ENCODE data around the gene LY6G6F. TPM values are rescaled to one million over a fixed set of nuclear protein-coding genes. Genes with fewer than 3 reads are reported as not detected.

The LY6G6F gene
- total and polyA plus RNA-seq, 12 donors, result not detected

GRCh38 chr6:31728767-31729514 lies 22.3 kb downstream of the LY6G6F start, which contains the start of gene DDAH2:
Gene DDAH2 (minus strand): TSS chr6:31729299. CDS start chr6:31729161, 138 bp downstream.
- Histone ChIP-seq H3K27ac (peak within 1 kb of the TSS; percentile 93 to 97 (median 94)), H3K36me3 (peaks cover 0 to 73% (median 44%) of the 10 kb centered on the region in 9 donors), H3K9me3 (no peaks in the 10 kb centered on the region), H3K4me1 (peaks cover 10 to 76% (median 46%) of the 10 kb centered on the region in 9 donors), H3K4me3 (peak within 1 kb of the TSS; percentile 66 to 95 (median 78)), H3K27me3 (no peaks in the 10 kb centered on the region)
- TF ChIP-seq, protein P1, sequence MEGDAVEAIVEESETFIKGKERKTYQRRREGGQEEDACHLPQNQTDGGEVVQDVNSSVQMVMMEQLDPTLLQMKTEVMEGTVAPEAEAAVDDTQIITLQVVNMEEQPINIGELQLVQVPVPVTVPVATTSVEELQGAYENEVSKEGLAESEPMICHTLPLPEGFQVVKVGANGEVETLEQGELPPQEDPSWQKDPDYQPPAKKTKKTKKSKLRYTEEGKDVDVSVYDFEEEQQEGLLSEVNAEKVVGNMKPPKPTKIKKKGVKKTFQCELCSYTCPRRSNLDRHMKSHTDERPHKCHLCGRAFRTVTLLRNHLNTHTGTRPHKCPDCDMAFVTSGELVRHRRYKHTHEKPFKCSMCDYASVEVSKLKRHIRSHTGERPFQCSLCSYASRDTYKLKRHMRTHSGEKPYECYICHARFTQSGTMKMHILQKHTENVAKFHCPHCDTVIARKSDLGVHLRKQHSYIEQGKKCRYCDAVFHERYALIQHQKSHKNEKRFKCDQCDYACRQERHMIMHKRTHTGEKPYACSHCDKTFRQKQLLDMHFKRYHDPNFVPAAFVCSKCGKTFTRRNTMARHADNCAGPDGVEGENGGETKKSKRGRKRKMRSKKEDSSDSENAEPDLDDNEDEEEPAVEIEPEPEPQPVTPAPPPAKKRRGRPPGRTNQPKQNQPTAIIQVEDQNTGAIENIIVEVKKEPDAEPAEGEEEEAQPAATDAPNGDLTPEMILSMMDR (IDR thresholded peaks at IDR 0.05), result peak in 3 of 9 donors; percentile 34 to 77 (median 67)
- intact Hi-C loops (cut with DNase I), result loop anchor here in 6 of 10 donors (1.0 to 5.0 kb wide), 5 partner anchors 28 to 103 kb away; partner anchors contain the start of genes LY6G5C (in 1 of the 6) and VARS1 (in 1 of the 6)
- WGBS, 2 donors, result 11 to 18% methylated on average over 36 of the region's 36 CpGs
- ATAC-seq (peak; percentile 25 to 51 (median 44)), DNase-seq (peak in 1 of 2 donors; percentile 32)

GRCh38 chr6:31729515-31729978 lies 22.9 kb downstream of the LY6G6F start:
- Histone ChIP-seq H3K4me1 (peaks cover 12 to 82% (median 52%) of the 10 kb centered on the region in 9 donors), H3K27me3 (no peaks in the 10 kb centered on the region), H3K4me3 (peak overlapping the region; percentile 66 to 95 (median 78)), H3K27ac (peak overlapping the region; percentile 93 to 97 (median 94)), H3K36me3 (peaks cover 0 to 80% (median 46%) of the 10 kb centered on the region in 9 donors), H3K9me3 (no peaks in the 10 kb centered on the region)
- ATAC-seq (peak; percentile 84 to 92 (median 90)), DNase-seq (peak; percentile 92 to 94)
- TF ChIP-seq, protein P1 (IDR thresholded peaks at IDR 0.05), result peak in 6 of 9 donors; percentile 46 to 82 (median 67)
- intact Hi-C loops (cut with DNase I), result loop anchor here in 6 of 10 donors (1.0 to 5.0 kb wide), 5 partner anchors 28 to 103 kb away; partner anchors contain the start of genes LY6G5C (in 1 of the 6) and VARS1 (in 1 of the 6)
- 1% methylated on average over 29 of the region's 29 CpGs for WGBS, 2 donors

GRCh38 chr6:31729979-31730630 lies 23.4 kb downstream of the LY6G6F start:
- Histone ChIP-seq H3K4me3 (peak overlapping the region; percentile 66 to 95 (median 78)), H3K36me3 (peaks cover 0 to 77% (median 46%) of the 10 kb centered on the region in 9 donors), H3K4me1 (peaks cover 12 to 84% (median 57%) of the 10 kb centered on the region in 9 donors), H3K9me3 (no peaks in the 10 kb centered on the region), H3K27ac (peak overlapping the region; percentile 93 to 97 (median 94)), H3K27me3 (no peaks in the 10 kb centered on the region)
- WGBS, 2 donors, result 2% methylated on average over 46 of the region's 46 CpGs
- ATAC-seq (peak; percentile 81 to 93 (median 90)), DNase-seq (peak; percentile 92 to 93)
- TF ChIP-seq, protein P1 (IDR thresholded peaks at IDR 0.05), result peak in 2 of 9 donors; percentile 14 to 22
- intact Hi-C loops (cut with DNase I), result loop anchor here in 7 of 10 donors (1.0 to 10.0 kb wide), 7 partner anchors 29 to 105 kb away; partner anchors contain the start of genes VARS1 (in 2 of the 7) and LY6G5C (in 1 of the 7)

Measured in heart right ventricle (tissue), 16 donors.